ENCODE data around the gene ZBTB8A.
"Not testable (repeated sequence)": the region's sequence is repeated elsewhere in the genome, so short reads cannot be mapped to it uniquely, and the experiment has no call there.

Gene ZBTB8A

GRCh38 chr1:32622806-32623681 lies 83.8 kb downstream of the ZBTB8A start:
- no peak for DNase-seq

GRCh38 chr1:32623775-32624174 lies 84.5 kb downstream of the ZBTB8A start:
- no peak for DNase-seq

GRCh38 chr1:32626176-32626575 lies 86.9 kb downstream of the ZBTB8A start:
- DNase-seq, result no peak

GRCh38 chr1:32627596-32628162 lies 88.5 kb downstream of the ZBTB8A start:
- no peak for DNase-seq

GRCh38 chr1:32630173-32630572 lies 90.9 kb downstream of the ZBTB8A start:
- not testable (repeated sequence) for DNase-seq

GRCh38 chr1:32632829-32633228 lies 93.6 kb downstream of the ZBTB8A start:
- no peak for DNase-seq

GRCh38 chr1:32635508-32636277 lies 96.5 kb downstream of the ZBTB8A start:
- no peak for DNase-seq

GRCh38 chr1:32636914-32637645 lies 97.9 kb downstream of the ZBTB8A start:
- no peak for DNase-seq

- DNase-seq, result no peak
Measured at GRCh38 chr1:32639489-32640075, 100.4 kb downstream of the ZBTB8A start.

- not testable (repeated sequence) for DNase-seq
Measured at GRCh38 chr1:32642292-32642827, 103.1 kb downstream of the ZBTB8A start.

GRCh38 chr1:32644426-32644825 lies 105.2 kb downstream of the ZBTB8A start:
- DNase-seq, result no peak

GRCh38 chr1:32647308-32648134 lies 108.3 kb downstream of the ZBTB8A start:
- DNase-seq, result no peak

GRCh38 chr1:32650248-32650751 lies 111.1 kb downstream of the ZBTB8A start, which contains the start of gene ZBTB8OS:
Gene ZBTB8OS, minus strand, starts transcription at chr1:32650550. Its CDS starts 21 bp downstream, at chr1:32650529.
- DNase-seq, result peak; percentile 82 to 89

GRCh38 chr1:32650752-32651460 lies 111.7 kb downstream of the ZBTB8A start, which contains the start of gene RBBP4:
Gene RBBP4, plus strand, starts transcription at chr1:32651208. Its CDS starts 99 bp downstream, at chr1:32651307.
- peak; percentile 94 to 98 for DNase-seq

- DNase-seq, result peak in 1 of 2 experiments; percentile 19
Measured at GRCh38 chr1:32651461-32652073, 112.3 kb downstream of the ZBTB8A start.

- no peak for DNase-seq
Measured at GRCh38 chr1:32652244-32652962, 113.2 kb downstream of the ZBTB8A start.
